ENCODE data around the gene UTY.

The UTY gene

DNA sequence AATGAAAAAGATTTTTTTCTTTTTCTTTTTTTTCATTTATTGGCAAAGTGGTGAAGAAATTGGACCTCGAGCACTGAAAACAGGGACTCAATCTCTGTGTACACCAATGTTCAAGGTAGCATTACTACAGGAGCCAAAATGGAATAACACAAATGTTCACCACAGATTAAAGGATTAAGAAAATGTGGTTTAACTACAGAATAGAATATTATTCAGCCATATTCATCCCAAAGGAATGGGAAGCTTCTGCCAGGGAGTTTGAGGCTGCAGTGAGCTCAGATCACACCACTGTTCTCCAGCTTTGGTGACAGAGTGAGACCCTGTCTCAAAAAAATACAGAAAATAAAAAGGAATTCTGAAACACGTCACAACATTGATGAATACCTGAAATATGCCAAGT, 81.0 kb downstream of the UTY start:
- no peak for DNase-seq

- DNase-seq = no peak
Observed at GRCh38 chrY:13381110-13381683, 98.6 kb downstream of the UTY start.

- DNase-seq = no peak
Observed at GRCh38 chrY:13370868-13371800, 108.7 kb downstream of the UTY start.

DNA sequence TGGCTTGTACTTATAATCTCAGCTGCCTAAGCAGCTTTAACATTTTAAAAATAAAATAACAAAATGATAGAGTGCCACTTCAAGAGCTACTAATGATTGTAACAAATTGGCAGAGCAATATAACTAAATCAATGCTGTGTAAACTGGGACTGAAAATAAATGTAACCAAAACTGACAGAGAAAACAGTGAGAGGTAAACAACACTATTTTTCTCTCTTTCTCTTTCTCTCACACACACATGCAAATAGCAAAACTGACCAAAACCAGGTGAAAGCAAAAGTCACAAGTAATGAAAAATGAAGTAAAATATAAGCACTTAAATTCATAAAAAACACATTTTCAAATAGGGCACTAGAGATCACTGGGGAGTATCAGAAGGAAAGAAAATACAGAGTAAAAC, 109.6 kb downstream of the UTY start:
- DNase-seq = no peak

DNA sequence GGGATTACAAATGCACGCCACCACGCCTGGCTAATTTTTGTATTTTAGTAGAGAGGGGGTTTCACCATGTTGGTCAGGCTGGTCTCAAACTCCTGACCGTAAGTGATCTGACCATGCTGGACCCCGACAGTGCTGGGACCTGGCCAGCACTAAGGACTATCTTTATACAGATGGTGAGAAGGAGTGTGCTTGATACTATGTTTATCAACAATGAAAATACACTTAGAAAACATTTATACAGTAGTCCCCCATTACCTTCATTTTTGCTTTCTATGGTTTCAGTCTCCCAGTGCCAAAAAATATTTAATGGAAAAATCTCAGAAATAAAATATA, 111.4 kb downstream of the UTY start:
- DNase-seq = no peak

DNA sequence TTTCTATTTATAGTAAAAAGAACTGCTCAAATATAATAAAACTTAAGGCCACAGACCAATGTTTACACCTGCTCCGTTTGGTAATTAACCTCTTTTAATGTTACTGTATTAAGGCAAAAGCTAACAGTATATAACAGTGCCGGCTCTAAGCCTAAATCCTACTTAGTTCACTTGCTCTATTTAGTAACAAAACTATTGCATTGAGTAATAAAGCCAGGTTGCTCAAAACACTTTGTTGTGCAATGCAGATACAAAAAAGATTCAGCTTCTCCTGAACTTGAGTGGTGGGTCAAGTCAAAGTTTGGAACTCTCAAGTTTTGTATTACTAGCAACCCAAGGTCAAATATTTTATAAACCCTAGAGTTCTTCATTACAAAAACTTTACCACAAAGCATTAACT, 116.2 kb downstream of the UTY start:
- DNase-seq = no peak

DNA sequence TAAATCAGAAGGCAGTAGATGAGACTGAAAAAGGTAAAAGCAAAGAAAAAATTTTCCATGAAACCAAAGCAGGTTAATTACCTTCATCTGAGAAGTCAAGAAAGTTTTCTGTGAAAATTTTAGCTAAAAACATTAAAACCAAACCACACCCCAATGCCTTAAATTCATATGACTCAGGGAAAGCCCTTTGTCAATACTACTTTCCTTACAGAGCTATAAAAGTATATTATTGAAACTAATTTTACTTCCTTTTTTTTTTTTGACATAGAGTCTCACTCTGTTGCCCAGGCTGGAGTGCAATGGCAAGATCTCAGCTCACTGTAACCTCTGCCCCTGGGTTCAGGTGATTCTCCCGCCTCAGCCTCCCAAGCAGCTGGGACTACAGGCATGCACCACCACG, 117.2 kb downstream of the UTY start:
- DNase-seq = no peak

DNA sequence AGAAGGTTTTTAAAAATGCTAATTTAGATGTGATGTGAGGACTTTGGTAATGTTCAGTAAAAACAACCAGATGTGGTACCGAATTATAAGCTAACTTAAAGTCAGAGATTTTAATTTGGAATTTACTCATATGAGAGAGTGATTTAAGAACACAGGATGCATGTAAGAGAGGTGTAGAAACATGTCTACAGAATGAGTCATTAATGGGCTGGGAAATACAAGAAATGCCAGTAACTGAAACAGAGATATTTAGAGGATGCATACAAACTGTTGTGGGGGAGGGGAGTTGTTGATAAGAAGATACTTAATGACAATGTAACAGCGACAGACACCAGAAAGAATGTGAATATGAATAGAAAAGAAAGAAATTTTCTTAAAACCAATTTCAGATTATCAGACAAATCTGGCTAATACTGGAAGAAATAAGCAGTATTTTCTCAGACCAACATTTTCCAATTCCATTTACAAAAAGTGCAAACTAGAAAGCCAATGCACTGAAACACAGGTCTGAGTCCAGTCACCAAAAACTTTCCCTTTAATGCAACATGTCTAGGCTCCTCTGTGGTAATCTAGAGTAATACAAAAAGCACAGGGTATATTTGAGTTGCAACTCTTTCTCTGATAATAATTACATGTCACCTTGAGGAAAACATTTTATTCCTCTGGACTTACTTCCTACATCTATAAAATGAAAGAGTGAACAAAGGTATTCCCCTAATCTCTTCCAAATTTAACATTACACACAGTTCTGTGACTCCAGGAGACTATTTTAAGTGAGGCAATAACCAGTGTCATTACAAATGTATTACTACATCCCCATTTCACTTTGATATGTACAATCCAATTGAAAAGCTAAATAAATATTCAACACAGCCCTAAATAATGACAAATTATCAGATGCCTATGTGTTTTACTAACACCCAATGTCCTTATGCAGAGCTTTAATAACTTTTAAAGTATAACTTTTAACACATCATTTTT, 117.9 kb downstream of the UTY start:
- no peak for DNase-seq

GRCh38 chrY:13351443-13351842, 128.4 kb downstream of the UTY start:
- DNase-seq = no peak

DNA sequence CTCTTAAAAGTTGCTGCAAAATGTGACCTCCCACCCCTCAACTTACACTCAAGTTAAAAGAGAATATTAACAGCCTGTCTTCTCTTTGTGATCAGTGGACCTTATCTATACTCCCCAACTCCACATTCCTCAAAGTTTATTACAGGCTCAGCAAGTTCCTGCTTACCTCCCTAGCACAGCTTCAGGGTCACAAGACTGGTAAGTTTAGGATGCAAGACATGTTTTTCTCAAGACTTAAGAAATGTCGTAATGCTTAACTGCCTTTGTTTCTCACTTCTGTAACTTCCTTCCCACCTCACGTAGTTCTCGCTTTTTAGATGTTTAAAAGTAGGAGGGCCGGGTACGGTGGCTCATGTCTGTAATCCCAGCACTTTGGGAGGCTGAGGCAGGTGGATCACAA, 132.7 kb downstream of the UTY start:
- DNase-seq = no peak

GRCh38 chrY:13345549-13345948, 134.3 kb downstream of the UTY start:
- DNase-seq = no peak

- no peak for DNase-seq
Observed at GRCh38 chrY:13343307-13343946, 136.4 kb downstream of the UTY start.

- no peak for DNase-seq
Observed at GRCh38 chrY:13339939-13340338, 139.9 kb downstream of the UTY start.

- DNase-seq = no peak
Observed at GRCh38 chrY:13339381-13339780, 140.5 kb downstream of the UTY start.

- DNase-seq = no peak
Observed at GRCh38 chrY:13338711-13339110, 141.1 kb downstream of the UTY start.

DNA sequence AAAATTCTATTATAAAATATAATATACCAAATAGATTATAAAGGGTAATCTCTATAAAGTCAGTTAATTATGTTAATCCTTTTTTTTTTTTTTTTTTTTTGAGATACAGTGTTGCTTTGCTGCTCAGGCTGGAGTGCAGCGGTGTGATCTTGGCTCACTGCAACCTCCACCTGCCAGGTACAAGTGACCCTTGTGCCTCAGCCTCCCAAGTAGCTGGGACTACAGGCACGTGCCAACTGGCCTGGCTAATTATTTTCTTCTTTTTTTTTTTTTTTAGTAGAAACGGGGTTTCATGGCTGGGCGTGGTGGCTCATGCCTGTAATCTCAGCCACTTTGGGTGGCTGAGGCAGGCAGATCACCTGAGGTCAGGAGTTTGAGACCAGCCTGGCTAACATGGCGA, 141.9 kb downstream of the UTY start:
- DNase-seq = no peak

- DNase-seq = no peak
Observed at GRCh38 chrY:13333791-13334190, 146.0 kb downstream of the UTY start.

DNA sequence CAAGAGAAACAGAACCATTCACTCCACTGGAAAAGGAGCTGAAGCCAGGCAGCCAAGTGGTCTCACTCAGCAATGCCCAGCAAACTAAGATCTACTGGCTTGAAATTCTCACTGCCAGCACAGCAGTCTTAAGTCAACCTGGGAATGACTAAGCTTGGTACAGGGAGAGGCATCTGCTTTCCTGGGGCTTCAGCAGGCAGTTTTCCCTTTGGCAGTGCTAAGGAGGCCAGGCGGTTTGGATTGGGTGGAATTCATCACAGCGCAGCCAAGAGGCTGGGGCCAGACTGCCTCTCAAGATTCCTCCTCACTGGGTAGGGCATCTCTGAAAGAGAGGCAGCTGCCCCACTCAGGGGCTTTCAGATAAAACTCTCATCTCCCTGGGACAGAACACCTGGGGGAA, 149.2 kb downstream of the UTY start:
- DNase-seq = no peak

DNA sequence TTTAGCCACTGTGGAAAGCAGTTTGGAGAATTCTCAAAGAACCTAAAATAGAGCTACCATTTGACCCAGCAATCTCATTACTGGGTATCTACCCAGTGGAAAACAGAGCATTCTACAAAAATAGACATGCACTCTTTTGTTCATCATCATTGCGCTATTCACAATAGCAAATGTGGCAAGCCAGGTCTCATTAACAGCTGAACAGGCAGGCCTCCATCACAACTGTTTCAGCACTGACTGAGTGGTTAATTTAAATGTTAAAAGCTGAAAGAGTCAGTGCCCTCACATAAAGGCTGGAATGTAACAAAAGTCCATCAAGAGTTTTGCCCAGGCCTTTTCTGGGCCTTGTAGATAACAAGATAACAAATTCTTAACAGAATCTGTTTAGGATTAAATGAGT, 166.9 kb downstream of the UTY start:
- no peak for DNase-seq

DNA sequence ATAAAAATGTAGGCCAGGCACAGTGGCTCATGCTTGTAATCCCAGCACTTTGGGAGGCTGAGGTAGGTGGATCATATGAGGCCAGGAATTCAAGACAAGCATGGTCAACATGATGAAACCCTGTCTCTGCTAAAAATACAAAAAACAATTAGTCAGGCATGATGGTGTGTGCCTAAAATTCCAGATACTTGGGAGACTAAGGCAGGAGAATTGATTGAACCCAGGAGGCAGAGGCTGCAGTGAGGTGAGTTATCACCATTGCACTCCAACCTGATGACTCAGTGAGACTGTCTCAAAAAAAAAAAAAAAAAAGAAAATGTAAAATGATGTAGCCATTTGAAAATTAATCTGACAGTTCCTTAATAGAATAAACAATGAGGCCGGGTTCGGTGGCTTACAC, 171.9 kb downstream of the UTY start:
- no peak for DNase-seq

- no peak for DNase-seq
Observed at GRCh38 chrY:13300795-13301194, 179.0 kb downstream of the UTY start.

GRCh38 chrY:13299411-13299810, 180.4 kb downstream of the UTY start:
- DNase-seq = no peak

All from activated T-cell treated with anti-CD3 and anti-CD28 coated beads, Interleukin-2, amount 50 U/mL, for 1 hour (primary cell).